Left ventricle myocardium inferior (tissue), 1 donor: ENCODE data around the gene BANF2. TPM values are rescaled to one million over a fixed set of nuclear protein-coding genes. Genes with fewer than 3 reads are reported as not detected.

Experiments used
- DNase-seq: peaks from one replicate; pipeline ENCODE4 v3.0.0-alpha.2; 2020
- H3K27ac ChIP-seq: fragments of 200-600 bp; replicated peaks from 2 replicates; pipeline ENCODE4 v1.8.0; 2021
- H3K27me3 ChIP-seq: fragments of 200-600 bp; 2 replicates; pipeline ENCODE4 v1.8.0; 2021; ENCODE audit warnings: low read depth
- H3K36me3 ChIP-seq: fragments of 200-600 bp; 2 replicates; pipeline ENCODE4 v1.8.0; 2021
- H3K4me1 ChIP-seq: fragments of 200-600 bp; 2 replicates; pipeline ENCODE4 v1.8.0; 2021
- H3K4me3 ChIP-seq: fragments of 200-600 bp; 2 replicates; pipeline ENCODE4 v1.8.0; 2021; ENCODE audit warnings: mild to moderate bottlenecking, moderate library complexity
- H3K9me3 ChIP-seq: fragments of 200-600 bp; replicated peaks from 2 replicates; pipeline ENCODE4 v1.8.0; 2021
- CTCF ChIP-seq: fragments of 200-600 bp; IDR thresholded peaks from 2 replicates; pipeline ENCODE4 v1.8.0; 2021; ENCODE audit warnings: antibody characterized with exemption, mild to moderate bottlenecking, borderline replicate concordance
- intact Hi-C: fragments of 100-400 bp; cut with micrococcal nuclease; formaldehyde crosslinking; loops from one replicate; pipeline ENCODE4 v1.11.0; 2022
- total RNA-seq: library from RNA; stranded (reverse); fragmentation: NEBNext Ultra II Directional; extraction: Animal tissue kit (Norgen Biotek cat#: 25700); gene quantifications from one replicate; pipeline ENCODE4 v1.2.1, GENCODE V29; 2021
- donor health status: DM: no; HTN: yes; CAD: no; lungs with severe emphysema.

BANF2 gene
- total RNA-seq, 1 donor from 2014 or later = not detected

- Histone ChIP-seq H3K9me3 (peaks cover 24% of the 10 kb centered on the region), H3K27ac (no peak overlapping the region), H3K4me3 (no peak overlapping the region), H3K4me1 (peaks cover 13% of the 10 kb centered on the region), H3K36me3 (no peaks in the 10 kb centered on the region), H3K27me3 (no peaks in the 10 kb centered on the region)
- no peak for TF ChIP-seq CTCF
- no peak for DNase-seq
- intact Hi-C loops = no loop called here
Observed at GRCh38 chr20:17685168-17685567, 14.6 kb upstream of the BANF2 start.

- Histone ChIP-seq H3K27me3 (no peaks in the 10 kb centered on the region), H3K4me3 (no peak overlapping the region), H3K36me3 (no peaks in the 10 kb centered on the region), H3K4me1 (peaks cover 2% of the 10 kb centered on the region), H3K9me3 (peaks cover 28% of the 10 kb centered on the region), H3K27ac (no peak overlapping the region)
- no peak for TF ChIP-seq CTCF
- DNase-seq = no peak
- intact Hi-C loops = no loop called here
Observed at GRCh38 chr20:17687800-17688199, 12.0 kb upstream of the BANF2 start.

- H3K4me1 ChIP-seq = no peaks in the 10 kb centered on the region
- no peak overlapping the region for H3K4me3 ChIP-seq
- DNase-seq = no peak
- no peak for TF ChIP-seq CTCF
- intact Hi-C loops = no loop called here
- no peaks in the 10 kb centered on the region for H3K27me3 ChIP-seq
- H3K9me3 ChIP-seq = peaks cover 28% of the 10 kb centered on the region
- H3K36me3 ChIP-seq = no peaks in the 10 kb centered on the region
- H3K27ac ChIP-seq = no peak overlapping the region
Observed at GRCh38 chr20:17688965-17689364, 10.8 kb upstream of the BANF2 start.

GRCh38 chr20:17690144-17690543 is 9.6 kb upstream of the BANF2 start:
- Histone ChIP-seq H3K27me3 (no peaks in the 10 kb centered on the region), H3K27ac (no peak overlapping the region), H3K9me3 (peaks cover 28% of the 10 kb centered on the region), H3K4me3 (no peak overlapping the region), H3K4me1 (no peaks in the 10 kb centered on the region), H3K36me3 (no peaks in the 10 kb centered on the region)
- intact Hi-C loops = no loop called here
- no peak for DNase-seq
- TF ChIP-seq CTCF = no peak

GRCh38 chr20:17691758-17692157 is 8.0 kb upstream of the BANF2 start:
- no peak for TF ChIP-seq CTCF
- peaks cover 28% of the 10 kb centered on the region for H3K9me3 ChIP-seq
- H3K27ac ChIP-seq = no peak overlapping the region
- no peaks in the 10 kb centered on the region for H3K27me3 ChIP-seq
- intact Hi-C loops = no loop called here
- no peaks in the 10 kb centered on the region for H3K4me1 ChIP-seq
- H3K36me3 ChIP-seq = no peaks in the 10 kb centered on the region
- DNase-seq = no peak
- no peak overlapping the region for H3K4me3 ChIP-seq
